ENCODE data around the gene TXNDC17. TPM values are rescaled to one million over a fixed set of nuclear protein-coding genes. Genes with fewer than 3 reads are reported as not detected.

TXNDC17 gene
- total RNA-seq, 1 experiment from 2014 or later: 151 TPM

DNA sequence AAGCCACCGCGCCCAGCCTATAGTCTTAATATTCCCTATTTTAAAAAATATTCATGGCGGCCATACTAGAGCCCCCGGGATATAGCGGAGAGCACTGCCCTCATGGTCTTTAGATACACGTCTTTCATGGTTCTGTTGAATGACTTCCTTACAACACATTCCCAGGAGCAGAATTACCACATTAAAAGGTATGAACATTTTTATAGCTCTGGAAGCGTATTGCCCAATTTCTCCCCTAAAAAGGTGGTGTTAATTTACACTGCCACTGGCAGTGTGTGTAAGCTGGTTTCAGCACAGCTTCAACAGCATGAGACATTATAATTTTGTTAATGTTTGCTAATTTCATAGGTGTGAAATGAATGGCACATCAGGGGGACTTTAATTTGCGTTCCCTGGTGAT, 29.7 kb downstream of the TXNDC17 start:
- POLR2A ChIA-PET: interaction anchor here (0.5 kb wide), 1 partner anchor 616 kb away, joined by 4 read pairs; no protein-coding TSS in a partner anchor
- Mint-ChIP-seq H3K27ac (no peak overlapping the region), H3K4me3 (no peak overlapping the region), H3K9me3 (no peaks in the 10 kb centered on the region), H3K36me3 (no peaks in the 10 kb centered on the region), H3K27me3 (ENCODE audit: low read depth) (peaks cover 20% of the 10 kb centered on the region), H3K4me1 (peaks cover 7% of the 10 kb centered on the region)
- TF ChIP-seq, protein P1, sequence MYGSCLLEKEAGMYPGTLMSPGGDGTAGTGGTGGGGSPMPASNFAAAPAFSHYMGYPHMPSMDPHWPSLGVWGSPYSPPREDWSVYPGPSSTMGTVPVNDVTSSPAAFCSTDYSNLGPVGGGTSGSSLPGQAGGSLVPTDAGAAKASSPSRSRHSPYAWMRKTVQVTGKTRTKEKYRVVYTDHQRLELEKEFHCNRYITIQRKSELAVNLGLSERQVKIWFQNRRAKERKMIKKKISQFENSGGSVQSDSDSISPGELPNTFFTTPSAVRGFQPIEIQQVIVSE (CRISPR knock-in tag; IDR thresholded peaks at IDR 0.05; ENCODE audit: borderline replicate concordance): no peak
- TF ChIP-seq GTF2I (CRISPR knock-in tag; conservative IDR thresholded peaks at IDR 0.05): no peak
- no peak for ATAC-seq
- CTCF ChIA-PET: interaction anchor here (0.6 to 3.4 kb wide), 3 partner anchors 33 to 223 kb away, joined by 6 to 11 read pairs (median 9); partner anchors contain the start of gene SLC13A5
- no peak for DNase-seq (ENCODE audit: low spot score)

DNA sequence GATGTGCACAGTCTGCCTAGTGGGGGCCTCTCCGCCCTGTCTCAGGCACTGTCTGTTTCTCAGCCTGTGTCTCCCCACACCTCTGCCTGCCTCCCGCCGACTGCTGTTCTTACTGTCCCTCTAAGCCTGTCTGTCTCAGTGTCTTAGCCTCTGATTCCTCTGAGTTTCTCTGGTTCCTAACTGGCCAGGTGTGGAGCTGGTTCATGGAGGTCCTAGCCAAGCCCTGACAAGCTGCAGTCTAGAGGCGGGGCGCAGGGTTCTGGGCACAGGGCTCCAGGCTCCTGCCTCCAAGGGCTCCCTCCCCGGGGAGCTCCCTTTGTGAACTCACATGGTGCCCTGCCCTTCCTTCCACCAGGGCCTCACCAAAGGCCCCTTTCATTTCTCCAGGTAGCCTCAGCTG, 30.1 kb downstream of the TXNDC17 start:
- ChIA-PET POLR2A (interaction anchor here (0.5 kb wide), 1 partner anchor 616 kb away, joined by 4 read pairs; no protein-coding TSS in a partner anchor), CTCF (interaction anchor here (0.5 to 3.4 kb wide), 3 partner anchors 42 to 979 kb away, joined by 4 to 11 read pairs (median 9); partner anchors contain the start of genes ATP1B2 and SLC13A5)
- Mint-ChIP-seq H3K27me3 (ENCODE audit: low read depth) (peaks cover 16% of the 10 kb centered on the region), H3K36me3 (no peaks in the 10 kb centered on the region), H3K27ac (no peak overlapping the region), H3K9me3 (no peaks in the 10 kb centered on the region), H3K4me1 (peaks cover 7% of the 10 kb centered on the region), H3K4me3 (no peak overlapping the region)
- TF ChIP-seq CREB1 (CRISPR knock-in tag; IDR thresholded peaks at IDR 0.05) (no peak), OVOL2 (CRISPR knock-in tag; IDR thresholded peaks at IDR 0.05; ENCODE audit: borderline replicate concordance) (no peak), IRF2 (CRISPR knock-in tag; IDR thresholded peaks at IDR 0.05; ENCODE audit: borderline replicate concordance, low read depth) (no peak), GABPB1 (CRISPR knock-in tag; IDR thresholded peaks at IDR 0.05) (no peak), ZNF671 (CRISPR knock-in tag; IDR thresholded peaks at IDR 0.05) (no peak), ZBTB21 (CRISPR knock-in tag; IDR thresholded peaks at IDR 0.05; ENCODE audit: borderline replicate concordance) (no peak), EMX1 (CRISPR knock-in tag; IDR thresholded peaks at IDR 0.05) (no peak), CREM (CRISPR knock-in tag; IDR thresholded peaks at IDR 0.05) (no peak)
- TF ChIP-seq, protein P2, sequence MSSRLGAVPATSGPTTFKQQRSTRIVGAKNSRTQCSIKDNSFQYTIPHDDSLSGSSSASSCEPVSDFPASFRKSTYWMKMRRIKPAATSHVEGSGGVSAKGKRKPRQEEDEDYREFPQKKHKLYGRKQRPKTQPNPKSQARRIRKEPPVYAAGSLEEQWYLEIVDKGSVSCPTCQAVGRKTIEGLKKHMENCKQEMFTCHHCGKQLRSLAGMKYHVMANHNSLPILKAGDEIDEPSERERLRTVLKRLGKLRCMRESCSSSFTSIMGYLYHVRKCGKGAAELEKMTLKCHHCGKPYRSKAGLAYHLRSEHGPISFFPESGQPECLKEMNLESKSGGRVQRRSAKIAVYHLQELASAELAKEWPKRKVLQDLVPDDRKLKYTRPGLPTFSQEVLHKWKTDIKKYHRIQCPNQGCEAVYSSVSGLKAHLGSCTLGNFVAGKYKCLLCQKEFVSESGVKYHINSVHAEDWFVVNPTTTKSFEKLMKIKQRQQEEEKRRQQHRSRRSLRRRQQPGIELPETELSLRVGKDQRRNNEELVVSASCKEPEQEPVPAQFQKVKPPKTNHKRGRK (CRISPR knock-in tag; IDR thresholded peaks at IDR 0.05; ENCODE audit: borderline replicate concordance): no peak
- TF ChIP-seq, protein P3, sequence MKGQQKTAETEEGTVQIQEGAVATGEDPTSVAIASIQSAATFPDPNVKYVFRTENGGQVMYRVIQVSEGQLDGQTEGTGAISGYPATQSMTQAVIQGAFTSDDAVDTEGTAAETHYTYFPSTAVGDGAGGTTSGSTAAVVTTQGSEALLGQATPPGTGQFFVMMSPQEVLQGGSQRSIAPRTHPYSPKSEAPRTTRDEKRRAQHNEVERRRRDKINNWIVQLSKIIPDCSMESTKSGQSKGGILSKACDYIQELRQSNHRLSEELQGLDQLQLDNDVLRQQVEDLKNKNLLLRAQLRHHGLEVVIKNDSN (CRISPR knock-in tag; IDR thresholded peaks at IDR 0.05): no peak
- TF ChIP-seq, protein P4, sequence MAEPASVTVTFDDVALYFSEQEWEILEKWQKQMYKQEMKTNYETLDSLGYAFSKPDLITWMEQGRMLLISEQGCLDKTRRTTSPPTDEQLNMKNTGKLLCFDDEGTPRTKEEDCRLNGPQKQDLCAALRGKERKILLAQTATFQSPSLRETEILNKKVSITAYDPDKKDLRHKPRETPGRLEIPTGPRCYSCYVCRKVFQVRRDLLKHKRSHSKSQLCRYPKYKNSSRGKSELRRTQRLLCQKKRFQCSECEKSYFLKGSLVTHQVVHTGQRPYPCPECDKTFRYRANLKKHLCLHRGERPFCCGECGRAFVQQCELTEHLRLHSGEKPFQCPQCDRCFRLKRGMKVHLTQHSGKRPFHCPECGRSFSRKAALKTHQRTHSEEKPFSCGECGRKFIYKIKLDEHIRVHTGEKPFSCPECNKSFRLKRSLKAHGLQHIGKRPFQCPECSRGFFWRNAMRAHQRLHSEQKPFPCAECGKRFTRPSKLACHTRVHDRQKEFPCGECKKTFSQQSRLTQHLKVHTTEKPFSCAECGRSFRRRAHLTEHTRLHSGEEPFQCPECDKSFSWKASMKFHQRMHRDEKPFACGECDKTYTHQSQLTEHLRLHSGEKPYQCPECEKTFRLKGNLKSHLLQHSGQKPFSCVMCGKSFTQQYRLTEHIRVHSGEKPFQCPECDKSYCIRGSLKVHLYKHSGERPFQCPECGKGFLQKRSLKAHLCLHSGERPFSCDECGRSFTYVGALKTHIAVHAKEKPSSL (CRISPR knock-in tag; conservative IDR thresholded peaks at IDR 0.05): no peak
- TF ChIP-seq, protein P5, sequence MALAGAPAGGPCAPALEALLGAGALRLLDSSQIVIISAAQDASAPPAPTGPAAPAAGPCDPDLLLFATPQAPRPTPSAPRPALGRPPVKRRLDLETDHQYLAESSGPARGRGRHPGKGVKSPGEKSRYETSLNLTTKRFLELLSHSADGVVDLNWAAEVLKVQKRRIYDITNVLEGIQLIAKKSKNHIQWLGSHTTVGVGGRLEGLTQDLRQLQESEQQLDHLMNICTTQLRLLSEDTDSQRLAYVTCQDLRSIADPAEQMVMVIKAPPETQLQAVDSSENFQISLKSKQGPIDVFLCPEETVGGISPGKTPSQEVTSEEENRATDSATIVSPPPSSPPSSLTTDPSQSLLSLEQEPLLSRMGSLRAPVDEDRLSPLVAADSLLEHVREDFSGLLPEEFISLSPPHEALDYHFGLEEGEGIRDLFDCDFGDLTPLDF (CRISPR knock-in tag; IDR thresholded peaks at IDR 0.05): no peak
- TF ChIP-seq, protein P6, sequence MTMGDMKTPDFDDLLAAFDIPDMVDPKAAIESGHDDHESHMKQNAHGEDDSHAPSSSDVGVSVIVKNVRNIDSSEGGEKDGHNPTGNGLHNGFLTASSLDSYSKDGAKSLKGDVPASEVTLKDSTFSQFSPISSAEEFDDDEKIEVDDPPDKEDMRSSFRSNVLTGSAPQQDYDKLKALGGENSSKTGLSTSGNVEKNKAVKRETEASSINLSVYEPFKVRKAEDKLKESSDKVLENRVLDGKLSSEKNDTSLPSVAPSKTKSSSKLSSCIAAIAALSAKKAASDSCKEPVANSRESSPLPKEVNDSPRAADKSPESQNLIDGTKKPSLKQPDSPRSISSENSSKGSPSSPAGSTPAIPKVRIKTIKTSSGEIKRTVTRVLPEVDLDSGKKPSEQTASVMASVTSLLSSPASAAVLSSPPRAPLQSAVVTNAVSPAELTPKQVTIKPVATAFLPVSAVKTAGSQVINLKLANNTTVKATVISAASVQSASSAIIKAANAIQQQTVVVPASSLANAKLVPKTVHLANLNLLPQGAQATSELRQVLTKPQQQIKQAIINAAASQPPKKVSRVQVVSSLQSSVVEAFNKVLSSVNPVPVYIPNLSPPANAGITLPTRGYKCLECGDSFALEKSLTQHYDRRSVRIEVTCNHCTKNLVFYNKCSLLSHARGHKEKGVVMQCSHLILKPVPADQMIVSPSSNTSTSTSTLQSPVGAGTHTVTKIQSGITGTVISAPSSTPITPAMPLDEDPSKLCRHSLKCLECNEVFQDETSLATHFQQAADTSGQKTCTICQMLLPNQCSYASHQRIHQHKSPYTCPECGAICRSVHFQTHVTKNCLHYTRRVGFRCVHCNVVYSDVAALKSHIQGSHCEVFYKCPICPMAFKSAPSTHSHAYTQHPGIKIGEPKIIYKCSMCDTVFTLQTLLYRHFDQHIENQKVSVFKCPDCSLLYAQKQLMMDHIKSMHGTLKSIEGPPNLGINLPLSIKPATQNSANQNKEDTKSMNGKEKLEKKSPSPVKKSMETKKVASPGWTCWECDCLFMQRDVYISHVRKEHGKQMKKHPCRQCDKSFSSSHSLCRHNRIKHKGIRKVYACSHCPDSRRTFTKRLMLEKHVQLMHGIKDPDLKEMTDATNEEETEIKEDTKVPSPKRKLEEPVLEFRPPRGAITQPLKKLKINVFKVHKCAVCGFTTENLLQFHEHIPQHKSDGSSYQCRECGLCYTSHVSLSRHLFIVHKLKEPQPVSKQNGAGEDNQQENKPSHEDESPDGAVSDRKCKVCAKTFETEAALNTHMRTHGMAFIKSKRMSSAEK (CRISPR knock-in tag; IDR thresholded peaks at IDR 0.05; ENCODE audit: borderline replicate concordance): no peak
- TF ChIP-seq, protein P7, sequence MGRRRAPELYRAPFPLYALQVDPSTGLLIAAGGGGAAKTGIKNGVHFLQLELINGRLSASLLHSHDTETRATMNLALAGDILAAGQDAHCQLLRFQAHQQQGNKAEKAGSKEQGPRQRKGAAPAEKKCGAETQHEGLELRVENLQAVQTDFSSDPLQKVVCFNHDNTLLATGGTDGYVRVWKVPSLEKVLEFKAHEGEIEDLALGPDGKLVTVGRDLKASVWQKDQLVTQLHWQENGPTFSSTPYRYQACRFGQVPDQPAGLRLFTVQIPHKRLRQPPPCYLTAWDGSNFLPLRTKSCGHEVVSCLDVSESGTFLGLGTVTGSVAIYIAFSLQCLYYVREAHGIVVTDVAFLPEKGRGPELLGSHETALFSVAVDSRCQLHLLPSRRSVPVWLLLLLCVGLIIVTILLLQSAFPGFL (CRISPR knock-in tag; IDR thresholded peaks at IDR 0.05; ENCODE audit: borderline replicate concordance): no peak
- no peak for DNase-seq (ENCODE audit: low spot score)
- no peak for ATAC-seq
